Left hindlimb (tissue), 1 donor: ENCODE measurements around the gene PPP1R12B.
"Not testable (repeated sequence)": the region's sequence is repeated elsewhere in the genome, so short reads cannot be mapped to it uniquely, and the experiment has no call there.

Experiments used
- DNase-seq: peaks from one replicate; pipeline ENCODE4 v3.0.0-alpha.2; 2018

Gene PPP1R12B

GRCh38 chr1:202588503-202589189, 240.1 kb downstream of the PPP1R12B start:
- DNase-seq, result no peak

- DNase-seq, result peak; percentile 90
Observed at GRCh38 chr1:202589190-202589930, 240.9 kb downstream of the PPP1R12B start.

GRCh38 chr1:202590126-202590525, 241.6 kb downstream of the PPP1R12B start:
- DNase-seq, result no peak

GRCh38 chr1:202590975-202591411, 242.5 kb downstream of the PPP1R12B start:
- no peak for DNase-seq

GRCh38 chr1:202591515-202591914, 243.0 kb downstream of the PPP1R12B start:
- no peak for DNase-seq

GRCh38 chr1:202592146-202592545, 243.6 kb downstream of the PPP1R12B start:
- no peak for DNase-seq

- DNase-seq, result no peak
Observed at GRCh38 chr1:202593845-202594244, 245.3 kb downstream of the PPP1R12B start.

GRCh38 chr1:202596638-202597037, 248.1 kb downstream of the PPP1R12B start:
- DNase-seq, result no peak

GRCh38 chr1:202597090-202597761, 248.7 kb downstream of the PPP1R12B start:
- DNase-seq, result no peak

- DNase-seq, result peak; percentile 68
Observed at GRCh38 chr1:202599669-202600431, 251.4 kb downstream of the PPP1R12B start.

GRCh38 chr1:202600432-202601041, 252.0 kb downstream of the PPP1R12B start:
- no peak for DNase-seq

- no peak for DNase-seq
Observed at GRCh38 chr1:202603435-202603834, 254.9 kb downstream of the PPP1R12B start.

GRCh38 chr1:202605515-202605914, 257.0 kb downstream of the PPP1R12B start:
- no peak for DNase-seq

GRCh38 chr1:202612036-202612435, 263.5 kb downstream of the PPP1R12B start:
- DNase-seq, result not testable (repeated sequence)

- DNase-seq, result no peak
Observed at GRCh38 chr1:202613571-202613970, 265.1 kb downstream of the PPP1R12B start.

- not testable (repeated sequence) for DNase-seq
Observed at GRCh38 chr1:202614363-202615207, 266.1 kb downstream of the PPP1R12B start.

- not testable (repeated sequence) for DNase-seq
Observed at GRCh38 chr1:202615208-202615500, 266.7 kb downstream of the PPP1R12B start.

GRCh38 chr1:202615501-202616354, 267.2 kb downstream of the PPP1R12B start:
- DNase-seq, result peak; percentile 81

- DNase-seq, result no peak
Observed at GRCh38 chr1:202616355-202616915, 267.9 kb downstream of the PPP1R12B start.

- DNase-seq, result not testable (repeated sequence)
Observed at GRCh38 chr1:202619012-202619411, 270.5 kb downstream of the PPP1R12B start.
